Smooth muscle cell (in vitro differentiated cells): ENCODE measurements around the gene IMPA2. TPM values are rescaled to one million over a fixed set of nuclear protein-coding genes. Genes with fewer than 3 reads are reported as not detected.

Experiments used
- DNase-seq: peaks from one replicate; lab custom pipeline; 2025; ENCODE audit not compliant: unreplicated experiment; lab: John Stamatoyannopoulos, UW
- H2AFZ ChIP-seq: fragments of 200-600 bp; sonication (generic); 2 replicates; pipeline ENCODE4 v1.6.0; 2016; ENCODE audit warnings: antibody characterized with exemption, low read depth, mild to moderate bottlenecking
- H3F3A ChIP-seq: fragments of 200-600 bp; sonication (generic); 2 replicates; pipeline ENCODE4 v1.6.0; 2017; ENCODE audit warnings: antibody characterized with exemption, low read depth
- H3K27ac ChIP-seq: fragments of 200-600 bp; sonication (generic); 2 replicates; pipeline ENCODE4 v1.5.1; 2016; ENCODE audit warnings: low read depth, mild to moderate bottlenecking
- H3K27me3 ChIP-seq: fragments of 200-600 bp; sonication (generic); 2 replicates; pipeline ENCODE4 v1.6.1; 2016; ENCODE audit warnings: low read depth, mild to moderate bottlenecking
- H3K36me3 ChIP-seq: fragments of 200-600 bp; sonication (generic); 2 replicates; pipeline ENCODE4 v1.5.1; 2016; ENCODE audit warnings: low read depth
- H3K4me1 ChIP-seq: fragments of 200-600 bp; sonication (generic); 2 replicates; pipeline ENCODE4 v1.5.1; 2016; ENCODE audit warnings: low read depth
- H3K4me2 ChIP-seq: fragments of 200-600 bp; sonication (generic); 2 replicates; pipeline ENCODE4 v1.6.0; 2016; ENCODE audit warnings: mild to moderate bottlenecking
- H3K4me3 ChIP-seq: fragments of 200-600 bp; sonication (generic); 2 replicates; pipeline ENCODE4 v1.5.1; 2016; ENCODE audit warnings: mild to moderate bottlenecking
- H3K79me2 ChIP-seq: fragments of 200-600 bp; sonication (generic); 2 replicates; pipeline ENCODE4 v1.6.0; 2016; ENCODE audit warnings: low read depth, mild to moderate bottlenecking
- H3K9ac ChIP-seq: fragments of 200-600 bp; sonication (generic); 2 replicates; pipeline ENCODE4 v1.6.0; 2016; ENCODE audit warnings: low read depth
- H3K9me3 ChIP-seq: fragments of 200-600 bp; sonication (generic); replicated peaks from 2 replicates; pipeline ENCODE4 v1.5.1; 2016; ENCODE audit warnings: low read depth
- H4K20me1 ChIP-seq: fragments of 200-600 bp; sonication (generic); 2 replicates; pipeline ENCODE4 v1.6.0; 2016; ENCODE audit warnings: low read depth
- CTCF ChIP-seq: fragments of 200-600 bp; sonication (generic); IDR thresholded peaks from 2 replicates; pipeline ENCODE4 v1.5.1; 2017; ENCODE audit warnings: borderline replicate concordance, mild to moderate bottlenecking, antibody characterized with exemption; ENCODE audit not compliant: insufficient read depth, poor library complexity, severe bottlenecking
- WGBS: methylation state at CpG from one replicate; pipeline ENCODE4 v1.1.7; 2016; ENCODE audit warnings: low lambda C conversion rate; 5-methylcytosine and 5-hydroxymethylcytosine counted together
- polyA plus RNA-seq: library from polyadenylated mRNA; unstranded; fragments of >200 nt; fragmentation: Nextera tagmentation; extraction: Ambion mirVana; gene quantifications from 2 replicates; pipeline ENCODE4 v1.2.1, GENCODE V29; 2016
- total RNA-seq: library from RNA; depleted of rRNA; stranded (reverse); fragments of >200 nt; gene quantifications from 2 replicates; pipeline ENCODE4 v1.2.3, GENCODE V29; 2014

The IMPA2 gene
- total and polyA plus RNA-seq, 2 experiments from 2014 or later: 9.9 to 17.8 TPM

- Histone ChIP-seq H3K4me2 (no peak overlapping the region), H3K4me1 (peaks cover 18% of the 10 kb centered on the region), H3K4me3 (no peak overlapping the region), H2AFZ (no peak overlapping the region), H3K79me2 (no peaks in the 10 kb centered on the region), H3F3A (no peaks in the 10 kb centered on the region), H3K9me3 (no peaks in the 10 kb centered on the region), H3K9ac (no peak overlapping the region), H3K36me3 (no peaks in the 10 kb centered on the region), H3K27me3 (no peaks in the 10 kb centered on the region), H4K20me1 (peaks cover 3% of the 10 kb centered on the region), H3K27ac (no peak overlapping the region)
- DNase-seq: no peak
- no peak for TF ChIP-seq CTCF
- WGBS: 83% methylated on average over 9 of the region's 9 CpGs
Observed at GRCh38 chr18:11986061-11986460, 4.8 kb downstream of the IMPA2 start.

GRCh38 chr18:11987527-11987926, 6.2 kb downstream of the IMPA2 start:
- H3K27ac ChIP-seq: no peak overlapping the region
- no peak overlapping the region for H3K4me2 ChIP-seq
- no peaks in the 10 kb centered on the region for H3F3A ChIP-seq
- H3K27me3 ChIP-seq: no peaks in the 10 kb centered on the region
- no peak overlapping the region for H3K4me3 ChIP-seq
- H2AFZ ChIP-seq: no peak overlapping the region
- TF ChIP-seq CTCF: no peak
- H3K9me3 ChIP-seq: no peaks in the 10 kb centered on the region
- H3K9ac ChIP-seq: no peak overlapping the region
- 89% methylated on average over 7 of the region's 7 CpGs for WGBS
- H3K4me1 ChIP-seq: peaks cover 14% of the 10 kb centered on the region
- no peaks in the 10 kb centered on the region for H3K36me3 ChIP-seq
- peaks cover 3% of the 10 kb centered on the region for H4K20me1 ChIP-seq
- no peaks in the 10 kb centered on the region for H3K79me2 ChIP-seq
- no peak for DNase-seq

GRCh38 chr18:11989174-11989573, 7.9 kb downstream of the IMPA2 start:
- Histone ChIP-seq H3K27me3 (no peaks in the 10 kb centered on the region), H3K4me2 (no peak overlapping the region), H3K9me3 (no peaks in the 10 kb centered on the region), H4K20me1 (no peaks in the 10 kb centered on the region), H3K4me3 (no peak overlapping the region), H3K79me2 (no peaks in the 10 kb centered on the region), H3F3A (peaks cover 2% of the 10 kb centered on the region), H3K36me3 (no peaks in the 10 kb centered on the region), H3K4me1 (no peaks in the 10 kb centered on the region), H2AFZ (no peak overlapping the region), H3K9ac (no peak overlapping the region), H3K27ac (no peak overlapping the region)
- 84% methylated on average over 8 of the region's 8 CpGs for WGBS
- DNase-seq: no peak
- TF ChIP-seq CTCF: no peak

- H3K9me3 ChIP-seq: no peaks in the 10 kb centered on the region
- H3K27me3 ChIP-seq: no peaks in the 10 kb centered on the region
- H3K79me2 ChIP-seq: no peaks in the 10 kb centered on the region
- WGBS: 57% methylated on average over 6 of the region's 6 CpGs
- H4K20me1 ChIP-seq: no peaks in the 10 kb centered on the region
- peaks cover 5% of the 10 kb centered on the region for H3K4me1 ChIP-seq
- DNase-seq: no peak
- H2AFZ ChIP-seq: no peak overlapping the region
- H3K36me3 ChIP-seq: no peaks in the 10 kb centered on the region
- no peak overlapping the region for H3K27ac ChIP-seq
- H3K9ac ChIP-seq: no peak overlapping the region
- H3K4me3 ChIP-seq: no peak overlapping the region
- H3K4me2 ChIP-seq: no peak overlapping the region
- TF ChIP-seq CTCF: no peak
- peaks cover 6% of the 10 kb centered on the region for H3F3A ChIP-seq
Observed at GRCh38 chr18:11989966-11990380, 8.7 kb downstream of the IMPA2 start.
